Keratinocyte (primary cell): Measurements from ENCODE around the gene AFAP1L2. TPM values are rescaled to one million over a fixed set of nuclear protein-coding genes. Genes with fewer than 3 reads are reported as not detected.
A peak's percentile ranks its signal among the peaks of the same experiment; 100 is the strongest.

ENCODE experiments used
- DNase-seq: peaks from one replicate; pipeline ENCODE4 v3.0.0-alpha.2; 2011; ENCODE audit warnings: low read depth, missing footprints, low spot score
- FAIRE-seq: peaks from 2 replicates; lab custom pipeline; 2011; peaks lifted over from hg19 to GRCh38; lab: Jason Lieb, UNC
- H2AFZ ChIP-seq: 2 replicates; pipeline ENCODE4 v1.6.0; 2012; ENCODE audit warnings: low read length, control low read depth, inconsistent platforms; ENCODE audit not compliant: control insufficient read depth
- H3K27ac ChIP-seq: 2 replicates; pipeline ENCODE4 v1.5.1; 2011; ENCODE audit warnings: low read length; ENCODE audit not compliant: control insufficient read depth, insufficient read depth
- H3K27me3 ChIP-seq: 3 replicates; pipeline ENCODE4 v1.6.0; 2011; ENCODE audit warnings: low read length; ENCODE audit not compliant: control insufficient read depth, insufficient read depth; ENCODE audit errors: extremely low read depth
- H3K36me3 ChIP-seq, 2 experiments: 2 replicates in 1 of 2; 3 replicates in 1 of 2; pipeline ENCODE4 v1.5.1; 2011; ENCODE audit warnings: low read length in 2 of 2, mild to moderate bottlenecking in 1 of 2; ENCODE audit not compliant: control insufficient read depth in 2 of 2, insufficient read depth in 2 of 2; ENCODE audit errors: extremely low read depth in 1 of 2
- H3K4me1 ChIP-seq: 3 replicates; pipeline ENCODE4 v1.5.1; 2011; ENCODE audit warnings: low read length; ENCODE audit not compliant: control insufficient read depth, insufficient read depth; ENCODE audit errors: extremely low read depth
- H3K4me2 ChIP-seq: 3 replicates; pipeline ENCODE4 v1.6.0; 2011; ENCODE audit warnings: low read depth, low read length; ENCODE audit not compliant: control insufficient read depth, insufficient read depth; ENCODE audit errors: extremely low read depth
- H3K4me3 ChIP-seq, 3 experiments: fragments of 200-600 bp in 1 of 3; sonication (generic) in 1 of 3; 2 replicates in 2 of 3; 3 replicates in 1 of 3; pipeline ENCODE4 v1.5.1; 2011 to 2016; ENCODE audit warnings: low read length in 3 of 3, mild to moderate bottlenecking in 3 of 3, control low read depth in 2 of 3, inconsistent platforms in 1 of 3, low read depth in 1 of 3, mixed read lengths in 1 of 3, mixed run types in 1 of 3, moderate library complexity in 1 of 3; ENCODE audit not compliant: control insufficient read depth in 2 of 3, insufficient read depth in 2 of 3; ENCODE audit errors: extremely low read depth in 1 of 3
- H3K79me2 ChIP-seq: 2 replicates; pipeline ENCODE4 v1.6.0; 2012; ENCODE audit warnings: low read length; ENCODE audit not compliant: control insufficient read depth, insufficient read depth
- H3K9ac ChIP-seq: 3 replicates; pipeline ENCODE4 v1.6.0; 2011; ENCODE audit warnings: low read length; ENCODE audit not compliant: control insufficient read depth, insufficient read depth; ENCODE audit errors: extremely low read depth
- H3K9me1 ChIP-seq: 3 replicates; pipeline ENCODE4 v1.6.0; 2011; ENCODE audit warnings: low read length; ENCODE audit not compliant: control insufficient read depth, insufficient read depth; ENCODE audit errors: extremely low read depth
- H3K9me3 ChIP-seq: 2 replicates; pipeline ENCODE4 v1.5.1; 2012; ENCODE audit warnings: low read depth, low read length; ENCODE audit not compliant: control insufficient read depth
- H4K20me1 ChIP-seq: 3 replicates; pipeline ENCODE4 v1.6.0; 2011; ENCODE audit warnings: low read length; ENCODE audit not compliant: control insufficient read depth, insufficient read depth; ENCODE audit errors: extremely low read depth
- CTCF ChIP-seq, 3 experiments: IDR thresholded peaks in 1 of 3; conservative IDR thresholded peaks in 1 of 3; optimal IDR thresholded peaks in 1 of 3; 2 replicates in 2 of 3; 3 replicates in 1 of 3; pipeline versions ENCODE3 to v1.5.1; 2011; ENCODE audit warnings: low read length in 3 of 3, mild to moderate bottlenecking in 3 of 3, moderate library complexity in 2 of 3, control low read depth in 1 of 3, inconsistent platforms in 1 of 3; ENCODE audit not compliant: insufficient read depth in 2 of 3; ENCODE audit errors: extremely low read depth in 1 of 3
- EZH2 ChIP-seq: IDR thresholded peaks from one replicate; pipeline ENCODE4 v1.6.1; 2012; ENCODE audit warnings: inconsistent platforms, mild to moderate bottlenecking, low read length, moderate library complexity
- dilution Hi-C: fragments of 300-500 bp; cut with MboI; formaldehyde crosslinking; loops from one replicate; pipeline ENCODE4 v1.7.0; 2020; ENCODE audit warnings: low sequenced_read_pairs; ENCODE audit not compliant: extremely low pct_ligation_motif_present
- polyA plus RNA-seq, 5 experiments: library from polyadenylated mRNA; depleted of rRNA in 3 of 5; stranded (reverse) in 3 of 5; stranded (forward) in 1 of 5; unstranded in 1 of 5; fragments of >200 nt; gene quantifications; 1 replicate in 1 of 5; 2 replicates in 3 of 5; 3 replicates in 1 of 5; pipeline versions ENCODE4 v1.2.1 to v1.2.3, GENCODE V29; 2011 to 2012; ENCODE audit warnings: missing spikeins in 2 of 5, low read depth in 1 of 5, low replicate concordance in 1 of 5

Gene AFAP1L2
- polyA plus RNA-seq, 1 donor (not counting 4 experiments of a cell fraction or from before 2014, with no cell fraction given), result 40.4 TPM

GRCh38 chr10:114393482-114393881 lies 10.8 kb downstream of the AFAP1L2 start:
- peaks cover 11% of the 10 kb centered on the region for H3K9me1 ChIP-seq
- H3K27me3 ChIP-seq, result no peaks in the 10 kb centered on the region
- H3K9ac ChIP-seq, result no peak overlapping the region
- TF ChIP-seq EZH2 (no peak), CTCF (optimal IDR thresholded peaks at IDR 0.05 in 1 of 3, IDR thresholded peaks at IDR 0.05 in 1 of 3, conservative IDR thresholded peaks at IDR 0.05 in 1 of 3; ENCODE audit: extremely low read depth in 1 of 3, insufficient read depth in 2 of 3, low read length in 3 of 3) (no peak)
- DNase-seq (no peak), FAIRE-seq (peak; percentile 79)
- H3K36me3 ChIP-seq, result peaks cover 0 to 15% of the 10 kb centered on the region in 2 experiments
- H3K4me3 ChIP-seq, result no peak overlapping the region
- H3K9me3 ChIP-seq, result no peaks in the 10 kb centered on the region
- H3K4me1 ChIP-seq, result peaks cover 74% of the 10 kb centered on the region
- no peak overlapping the region for H2AFZ ChIP-seq
- peak overlapping the region; percentile 49 for H3K4me2 ChIP-seq
- peaks cover 76% of the 10 kb centered on the region for H3K79me2 ChIP-seq
- H4K20me1 ChIP-seq, result no peaks in the 10 kb centered on the region
- dilution Hi-C loops, result no loop called here
- H3K27ac ChIP-seq, result peak overlapping the region; percentile 21

- no peak for FAIRE-seq
- peak overlapping the region; percentile 25 for H3K4me2 ChIP-seq
- DNase-seq, result no peak
- no peaks in the 10 kb centered on the region for H3K27me3 ChIP-seq
- H3K9me1 ChIP-seq, result peaks cover 11% of the 10 kb centered on the region
- dilution Hi-C loops, result no loop called here
- H3K9me3 ChIP-seq, result no peaks in the 10 kb centered on the region
- peaks cover 76% of the 10 kb centered on the region for H3K4me1 ChIP-seq
- H3K27ac ChIP-seq, result no peak overlapping the region
- H4K20me1 ChIP-seq, result no peaks in the 10 kb centered on the region
- no peak overlapping the region for H3K9ac ChIP-seq
- TF ChIP-seq CTCF (optimal IDR thresholded peaks at IDR 0.05 in 1 of 3, IDR thresholded peaks at IDR 0.05 in 1 of 3, conservative IDR thresholded peaks at IDR 0.05 in 1 of 3; ENCODE audit: extremely low read depth in 1 of 3, insufficient read depth in 2 of 3, low read length in 3 of 3), result no peak
- no peak for TF ChIP-seq EZH2
- H2AFZ ChIP-seq, result no peak overlapping the region
- H3K36me3 ChIP-seq, result peaks cover 0 to 18% of the 10 kb centered on the region in 2 experiments
- H3K79me2 ChIP-seq, result peaks cover 73% of the 10 kb centered on the region
- no peak overlapping the region for H3K4me3 ChIP-seq
Measured at GRCh38 chr10:114392112-114392835, 12.0 kb downstream of the AFAP1L2 start.
